Mammary epithelial cell (primary cell): ENCODE results near the gene GCDH.

Experiments used
- CTCF ChIP-seq, 2 donors: IDR thresholded peaks in 1 of 2; conservative IDR thresholded peaks in 1 of 2; 2 replicates each; pipeline ENCODE4 v1.5.1; 2011 to 2012; ENCODE audit warnings: inconsistent platforms in 2 of 2, low read length in 2 of 2, mild to moderate bottlenecking in 2 of 2, control low read depth in 1 of 2, low read depth in 1 of 2; ENCODE audit not compliant: insufficient read depth in 1 of 2; ENCODE audit errors: extremely low read depth in 1 of 2
- EZH2 ChIP-seq: IDR thresholded peaks from 2 replicates; pipeline ENCODE4 v1.6.1; 2012; ENCODE audit warnings: low read length, inconsistent platforms, borderline replicate concordance

DNA sequence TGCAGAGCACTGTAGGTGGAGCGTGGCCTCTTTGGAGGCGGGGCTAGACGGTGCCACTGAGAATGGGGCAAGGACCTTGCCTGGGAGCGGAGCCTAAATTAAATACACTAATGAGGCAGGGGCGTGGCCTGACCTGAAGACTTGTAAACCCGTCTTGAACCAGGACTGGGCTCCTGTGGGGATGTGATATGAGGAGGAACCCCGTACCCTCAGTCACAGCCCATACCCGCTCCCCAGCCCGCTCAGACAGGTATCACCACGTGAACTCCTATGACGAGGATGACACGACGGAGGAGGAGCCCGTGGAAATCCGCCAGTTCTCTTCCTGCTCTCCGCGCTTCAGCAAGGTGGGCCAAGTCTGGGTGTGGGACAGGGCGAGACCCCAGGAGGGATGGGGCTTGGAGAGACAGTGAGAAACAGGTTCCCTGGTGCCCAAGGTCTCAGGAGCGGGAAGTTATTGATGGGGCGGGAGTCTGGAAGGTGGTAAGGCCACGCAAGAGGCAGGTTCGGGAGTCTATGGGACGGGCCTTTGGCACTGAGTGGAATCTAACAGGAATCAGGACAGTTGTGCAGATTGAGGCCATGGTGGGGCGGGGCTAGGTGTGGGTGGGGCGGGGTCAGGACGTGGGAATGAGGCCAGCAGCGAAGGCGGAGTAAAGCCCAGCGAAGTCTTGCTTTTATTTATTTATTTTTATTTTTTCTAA is 24.4 kb upstream of the GCDH start:
- TF ChIP-seq CTCF (conservative IDR thresholded peaks at IDR 0.05 in 1 of 2, IDR thresholded peaks at IDR 0.05 in 1 of 2; ENCODE audit: extremely low read depth in 1 of 2, insufficient read depth in 1 of 2, low read depth in 1 of 2, low read length in 2 of 2) = no peak
- TF ChIP-seq EZH2 = no peak
